Osteoblast (primary cell): Measurements from ENCODE around the gene WFDC12. TPM values are rescaled to one million over a fixed set of nuclear protein-coding genes. Genes with fewer than 3 reads are reported as not detected.
"Not testable (repeated sequence)": the region's sequence is repeated elsewhere in the genome, so short reads cannot be mapped to it uniquely, and the experiment has no call there.

Source experiments
- DNase-seq: peaks from one replicate; pipeline ENCODE4 v3.0.0; 2011; ENCODE audit warnings: low spot score, mixed read lengths; ENCODE audit not compliant: insufficient read length; ENCODE audit errors: missing footprints
- H2AFZ ChIP-seq: 2 replicates; pipeline ENCODE4 v1.6.0; 2011; ENCODE audit warnings: mild to moderate bottlenecking, low read length
- H3K27ac ChIP-seq: 2 replicates; pipeline ENCODE4 v1.5.1; 2011; ENCODE audit warnings: mild to moderate bottlenecking, low read depth, low read length, moderate library complexity
- H3K27me3 ChIP-seq: 2 replicates; pipeline ENCODE4 v1.6.0; 2012; ENCODE audit warnings: mild to moderate bottlenecking, control low read depth, inconsistent platforms, low read length, moderate library complexity; ENCODE audit not compliant: insufficient read depth
- H3K36me3 ChIP-seq: 2 replicates; pipeline ENCODE4 v1.5.1; 2011; ENCODE audit warnings: mild to moderate bottlenecking, low read length, control low read depth, moderate library complexity; ENCODE audit not compliant: insufficient read depth
- H3K4me1 ChIP-seq: 2 replicates; pipeline ENCODE4 v1.5.1; 2011; ENCODE audit warnings: mild to moderate bottlenecking, low read length, control low read depth, moderate library complexity; ENCODE audit not compliant: insufficient read depth
- H3K4me2 ChIP-seq: 2 replicates; pipeline ENCODE4 v1.6.0; 2011; ENCODE audit warnings: mild to moderate bottlenecking, low read length; ENCODE audit not compliant: insufficient read depth
- H3K4me3 ChIP-seq: fragments of 200-600 bp; sonication (generic); 3 replicates; pipeline ENCODE4 v1.5.1; 2012; ENCODE audit warnings: mild to moderate bottlenecking, low read length, inconsistent platforms; ENCODE audit not compliant: insufficient read depth
- H3K79me2 ChIP-seq: 2 replicates; pipeline ENCODE4 v1.6.0; 2012; ENCODE audit warnings: mild to moderate bottlenecking, low read length, control low read depth, inconsistent platforms; ENCODE audit not compliant: insufficient read depth
- H3K9me3 ChIP-seq: 2 replicates; pipeline ENCODE4 v1.5.1; 2011; ENCODE audit warnings: low read depth, low read length, control low read depth
- H4K20me1 ChIP-seq: 2 replicates; pipeline ENCODE4 v1.6.0; 2012; ENCODE audit warnings: mild to moderate bottlenecking, low read length, control low read depth; ENCODE audit not compliant: insufficient read depth
- CTCF ChIP-seq: IDR thresholded peaks from 2 replicates; pipeline ENCODE4 v1.5.1; 2011; ENCODE audit warnings: mild to moderate bottlenecking, low read depth, low read length, moderate library complexity; ENCODE audit errors: extremely low read depth
- total RNA-seq: library from RNA; depleted of rRNA; stranded (reverse); fragments of >200 nt; gene quantifications from 2 replicates; pipeline ENCODE4 v1.2.3, GENCODE V29; 2012

WFDC12 gene
- total RNA-seq, 1 donor: not detected

DNA sequence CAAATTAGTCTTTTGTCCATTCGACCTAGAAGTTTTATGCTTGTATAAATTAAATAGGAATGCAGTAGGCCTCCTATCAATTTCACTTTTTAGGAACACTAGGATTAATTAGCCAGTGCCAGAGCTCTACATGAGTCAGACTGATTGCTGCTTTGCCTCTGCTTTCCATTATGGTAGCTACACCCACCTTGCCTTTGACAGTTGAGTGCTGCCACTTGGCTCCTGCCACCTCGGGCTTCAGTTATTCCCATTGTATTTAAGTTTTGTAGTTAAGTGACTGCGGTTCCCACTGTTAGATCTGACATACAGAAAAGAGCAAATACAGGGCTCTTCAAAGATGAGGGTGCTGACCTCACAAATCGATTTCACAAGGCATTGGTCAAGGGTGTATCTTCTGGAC, 16.6 kb upstream of the WFDC12 start:
- no peak for DNase-seq
- Histone ChIP-seq H3K79me2 (no peaks in the 10 kb centered on the region), H3K4me1 (no peaks in the 10 kb centered on the region), H3K27me3 (peaks cover 27% of the 10 kb centered on the region), H3K27ac (no peak overlapping the region), H3K4me2 (no peak overlapping the region), H3K9me3 (no peaks in the 10 kb centered on the region), H3K36me3 (no peaks in the 10 kb centered on the region), H3K4me3 (no peak overlapping the region), H2AFZ (no peak overlapping the region), H4K20me1 (no peaks in the 10 kb centered on the region)
- TF ChIP-seq CTCF: no peak

- H3K27me3 ChIP-seq: peaks cover 20% of the 10 kb centered on the region
- not testable (repeated sequence) for H2AFZ ChIP-seq, DNase-seq, H3K27ac ChIP-seq, H3K4me3 ChIP-seq, H3K9me3 ChIP-seq, H3K4me2 ChIP-seq, H3K79me2 ChIP-seq, H4K20me1 ChIP-seq, H3K4me1 ChIP-seq, H3K36me3 ChIP-seq
Measured at GRCh38 chr20:45139733-45140375, 15.6 kb upstream of the WFDC12 start.

- H3K27me3 ChIP-seq: peaks cover 17% of the 10 kb centered on the region
- DNase-seq: no peak
- no peak overlapping the region for H3K4me3 ChIP-seq
- H3K79me2 ChIP-seq: no peaks in the 10 kb centered on the region
- no peaks in the 10 kb centered on the region for H4K20me1 ChIP-seq
- no peaks in the 10 kb centered on the region for H3K9me3 ChIP-seq
- no peak overlapping the region for H3K4me2 ChIP-seq
- peak; percentile 73 for TF ChIP-seq CTCF
- no peaks in the 10 kb centered on the region for H3K4me1 ChIP-seq
- H3K27ac ChIP-seq: no peak overlapping the region
- no peak overlapping the region for H2AFZ ChIP-seq
- H3K36me3 ChIP-seq: no peaks in the 10 kb centered on the region
Measured at GRCh38 chr20:45138561-45139300, 14.5 kb upstream of the WFDC12 start.

- Histone ChIP-seq H3K36me3 (no peaks in the 10 kb centered on the region), H3K27me3 (peaks cover 18% of the 10 kb centered on the region), H3K27ac (no peak overlapping the region), H3K9me3 (no peaks in the 10 kb centered on the region), H3K79me2 (no peaks in the 10 kb centered on the region), H3K4me2 (no peak overlapping the region), H3K4me3 (no peak overlapping the region), H3K4me1 (no peaks in the 10 kb centered on the region), H4K20me1 (no peaks in the 10 kb centered on the region), H2AFZ (no peak overlapping the region)
- no peak for TF ChIP-seq CTCF
- DNase-seq: no peak
Measured at GRCh38 chr20:45136911-45137310, 12.6 kb upstream of the WFDC12 start.
